Endodermal cell (in vitro differentiated cells): Measurements from ENCODE around the gene PRAME. TPM values are rescaled to one million over a fixed set of nuclear protein-coding genes. Genes with fewer than 3 reads are reported as not detected.
A peak's percentile ranks its signal among the peaks of the same experiment; 100 is the strongest.

Experiments used
- DNase-seq: peaks from one replicate; pipeline ENCODE4 v3.0.0-alpha.2; 2017
- H3K27ac ChIP-seq: 2 replicates; pipeline ENCODE4 v1.5.1; 2013; ENCODE audit warnings: mild to moderate bottlenecking, low read depth, low read length, moderate library complexity
- H3K27me3 ChIP-seq: 2 replicates; pipeline ENCODE4 v1.6.1; 2013; ENCODE audit warnings: mild to moderate bottlenecking, low read length, moderate library complexity; ENCODE audit not compliant: insufficient read depth, control insufficient read depth, poor library complexity, severe bottlenecking
- H3K36me3 ChIP-seq: 2 replicates; pipeline ENCODE4 v1.7.0; 2013; ENCODE audit warnings: mild to moderate bottlenecking, low read length, moderate library complexity; ENCODE audit not compliant: control insufficient read depth, insufficient read depth
- H3K4me1 ChIP-seq: one replicate; pipeline ENCODE4 v1.7.0; 2013; ENCODE audit warnings: low read length; ENCODE audit not compliant: control insufficient read depth, insufficient read depth
- H3K4me3 ChIP-seq: 2 replicates; pipeline ENCODE4 v1.5.1; 2013; ENCODE audit warnings: mild to moderate bottlenecking, low read length, moderate library complexity
- H3K9ac ChIP-seq: 2 replicates; pipeline ENCODE4 v1.6.1; 2013; ENCODE audit warnings: mild to moderate bottlenecking, low read length, moderate library complexity; ENCODE audit not compliant: poor library complexity, severe bottlenecking; ENCODE audit errors: extremely low read depth
- H3K9me3 ChIP-seq: 2 replicates; pipeline ENCODE4 v1.6.1; 2013; ENCODE audit warnings: mild to moderate bottlenecking, low read length, moderate library complexity; ENCODE audit not compliant: control insufficient read depth
- H3K27ac Mint-ChIP-seq: 2 replicates; pipeline ENCODE4 v1.8.0; 2020; ENCODE audit warnings: mixed read lengths
- H3K27me3 Mint-ChIP-seq: 2 replicates; pipeline ENCODE4 v1.8.0; 2021; ENCODE audit warnings: mild to moderate bottlenecking, mixed read lengths; ENCODE audit not compliant: insufficient read depth
- H3K36me3 Mint-ChIP-seq: 2 replicates; pipeline ENCODE4 v1.8.0; 2020; ENCODE audit warnings: low read depth, mixed read lengths
- H3K4me1 Mint-ChIP-seq: 2 replicates; pipeline ENCODE4 v1.8.0; 2020; ENCODE audit warnings: mixed read lengths
- H3K4me3 Mint-ChIP-seq: 2 replicates; pipeline ENCODE4 v1.8.0; 2020; ENCODE audit warnings: mild to moderate bottlenecking, moderate library complexity, mixed read lengths
- H3K9me3 Mint-ChIP-seq: 2 replicates; pipeline ENCODE4 v1.8.0; 2020; ENCODE audit warnings: mild to moderate bottlenecking, mixed read lengths
- WGBS, 2 experiments: methylation state at CpG; one replicate each; pipeline versions ENCODE4 v1.1.5 to v1.1.7; 2013; ENCODE audit warnings: missing lambda C conversion rate in 2 of 2, mixed read lengths in 1 of 2; ENCODE audit not compliant: insufficient coverage in 1 of 2, insufficient read length in 1 of 2; 5-methylcytosine and 5-hydroxymethylcytosine counted together
- total RNA-seq, 2 donors: library from RNA; stranded (reverse); fragmentation: NEBNext Ultra II Directional in 1 of 2; extraction: Animal tissue kit (Norgen Biotek cat#: 25700) in 1 of 2; gene quantifications; 2 replicates in 1 of 2; 3 replicates in 1 of 2; pipeline ENCODE4 v1.2.1, GENCODE V29; 2021
- TF ChIP-seq, protein P1 (sequence below): fragments of 200-600 bp; sonication (generic); conservative IDR thresholded peaks from 2 replicates; pipeline ENCODE4 v1.5.0; 2021; ENCODE audit warnings: antibody characterized with exemption, mild to moderate bottlenecking

Gene PRAME
- total RNA-seq, 2 donors from 2014 or later, result 0.35 TPM; not detected in 1

- Mint-ChIP-seq H3K4me1 (peaks cover 11% of the 10 kb centered on the region), H3K36me3 (no peaks in the 10 kb centered on the region), H3K27ac (no peak overlapping the region), H3K9me3 (no peaks in the 10 kb centered on the region), H3K27me3 (peaks cover 89% of the 10 kb centered on the region), H3K4me3 (no peak overlapping the region)
- WGBS, 2 experiments, result 47 to 57% methylated on average over 6 to 8 of the region's 8 CpGs
- Histone ChIP-seq H3K9me3 (no peaks in the 10 kb centered on the region), H3K4me1 (peaks cover 7% of the 10 kb centered on the region), H3K9ac (no peak overlapping the region), H3K36me3 (no peaks in the 10 kb centered on the region), H3K27me3 (peaks cover 7% of the 10 kb centered on the region), H3K27ac (no peak overlapping the region), H3K4me3 (no peak overlapping the region)
- peak; percentile 94 for DNase-seq
- TF ChIP-seq, protein P1, sequence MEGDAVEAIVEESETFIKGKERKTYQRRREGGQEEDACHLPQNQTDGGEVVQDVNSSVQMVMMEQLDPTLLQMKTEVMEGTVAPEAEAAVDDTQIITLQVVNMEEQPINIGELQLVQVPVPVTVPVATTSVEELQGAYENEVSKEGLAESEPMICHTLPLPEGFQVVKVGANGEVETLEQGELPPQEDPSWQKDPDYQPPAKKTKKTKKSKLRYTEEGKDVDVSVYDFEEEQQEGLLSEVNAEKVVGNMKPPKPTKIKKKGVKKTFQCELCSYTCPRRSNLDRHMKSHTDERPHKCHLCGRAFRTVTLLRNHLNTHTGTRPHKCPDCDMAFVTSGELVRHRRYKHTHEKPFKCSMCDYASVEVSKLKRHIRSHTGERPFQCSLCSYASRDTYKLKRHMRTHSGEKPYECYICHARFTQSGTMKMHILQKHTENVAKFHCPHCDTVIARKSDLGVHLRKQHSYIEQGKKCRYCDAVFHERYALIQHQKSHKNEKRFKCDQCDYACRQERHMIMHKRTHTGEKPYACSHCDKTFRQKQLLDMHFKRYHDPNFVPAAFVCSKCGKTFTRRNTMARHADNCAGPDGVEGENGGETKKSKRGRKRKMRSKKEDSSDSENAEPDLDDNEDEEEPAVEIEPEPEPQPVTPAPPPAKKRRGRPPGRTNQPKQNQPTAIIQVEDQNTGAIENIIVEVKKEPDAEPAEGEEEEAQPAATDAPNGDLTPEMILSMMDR, result peak; percentile 93
These were observed 17.4 kb upstream of the PRAME start for GRCh38 chr22:22576244-22576988.

DNA sequence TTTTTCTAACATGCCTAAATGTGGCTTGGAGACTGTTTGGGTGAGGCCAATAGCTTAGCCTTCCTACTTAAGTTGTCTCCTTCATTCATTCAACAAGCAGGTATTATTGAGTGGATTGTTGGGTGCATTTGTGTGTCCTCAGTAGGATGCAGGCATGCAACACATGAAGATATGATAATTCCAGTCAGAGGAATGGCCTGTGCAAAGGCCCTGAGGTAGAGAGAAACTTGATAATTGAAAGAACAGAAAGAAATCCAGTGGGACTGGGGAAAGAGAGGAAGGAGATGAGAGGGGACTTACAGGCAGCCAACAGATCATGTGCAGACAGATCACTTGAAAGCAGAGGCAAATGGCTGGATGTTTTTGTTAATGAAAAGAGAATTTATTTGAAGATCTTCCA is 15.3 kb upstream of the PRAME start:
- peaks cover 11% of the 10 kb centered on the region for H3K4me1 Mint-ChIP-seq
- peaks cover 92% of the 10 kb centered on the region for H3K27me3 Mint-ChIP-seq
- no peak overlapping the region for H3K27ac Mint-ChIP-seq
- H3K36me3 ChIP-seq, result no peaks in the 10 kb centered on the region
- no peak overlapping the region for H3K4me3 ChIP-seq
- no peaks in the 10 kb centered on the region for H3K9me3 Mint-ChIP-seq
- no peaks in the 10 kb centered on the region for H3K9me3 ChIP-seq
- H3K4me3 Mint-ChIP-seq, result no peak overlapping the region
- no peak overlapping the region for H3K9ac ChIP-seq
- no peak overlapping the region for H3K27ac ChIP-seq
- DNase-seq, result peak; percentile 6
- H3K4me1 ChIP-seq, result peaks cover 7% of the 10 kb centered on the region
- TF ChIP-seq, protein P1, result no peak
- no peaks in the 10 kb centered on the region for H3K36me3 Mint-ChIP-seq
- H3K27me3 ChIP-seq, result peaks cover 20% of the 10 kb centered on the region

DNA sequence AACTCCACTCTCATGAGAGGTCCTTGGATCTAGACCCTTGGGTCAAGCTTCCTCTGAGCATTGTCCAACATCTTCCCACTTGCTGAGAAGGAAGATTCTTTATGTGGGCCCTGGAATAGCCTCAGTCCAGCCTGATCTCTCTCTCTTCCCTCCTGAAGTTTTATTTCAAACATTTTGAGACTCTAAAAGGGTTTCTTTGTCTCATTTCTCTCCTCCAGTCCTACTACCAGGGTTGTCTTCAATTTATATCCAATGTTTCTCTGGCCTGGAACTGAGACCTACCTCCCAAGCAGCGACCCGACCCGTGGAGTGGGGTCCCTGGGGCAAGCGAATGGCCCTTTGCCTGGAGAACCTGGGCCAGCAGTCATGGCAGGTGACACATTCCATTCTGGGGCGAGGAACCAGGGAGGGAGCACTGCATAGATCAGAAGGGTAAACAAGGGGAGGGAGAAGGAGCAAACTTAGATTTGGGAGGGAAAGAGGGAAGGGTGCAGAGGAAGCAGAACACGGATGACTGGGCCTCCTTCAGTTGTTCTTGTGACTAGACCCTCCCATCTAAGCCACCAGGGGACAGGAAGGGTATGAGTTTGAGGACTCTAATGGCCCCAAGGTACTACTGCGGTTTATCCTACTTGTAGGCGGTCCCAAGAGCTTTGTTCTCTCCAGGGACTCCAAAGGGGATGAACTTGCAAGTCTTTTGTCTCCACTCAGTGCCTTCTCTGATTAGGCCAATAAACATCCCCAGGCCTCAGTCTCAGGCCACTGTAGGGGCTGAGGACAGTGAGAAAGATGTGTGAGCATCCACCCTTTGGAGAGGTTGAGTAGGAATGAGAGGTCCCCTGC is 14.2 kb upstream of the PRAME start:
- Mint-ChIP-seq H3K36me3 (no peaks in the 10 kb centered on the region), H3K27me3 (peaks cover 95% of the 10 kb centered on the region), H3K27ac (no peak overlapping the region), H3K4me1 (peaks cover 11% of the 10 kb centered on the region), H3K9me3 (no peaks in the 10 kb centered on the region), H3K4me3 (no peak overlapping the region)
- peaks cover 7% of the 10 kb centered on the region for H3K4me1 ChIP-seq
- no peak overlapping the region for H3K4me3 ChIP-seq
- TF ChIP-seq, protein P1, result peak; percentile 28
- DNase-seq, result peak; percentile 78
- H3K27ac ChIP-seq, result no peak overlapping the region
- H3K36me3 ChIP-seq, result no peaks in the 10 kb centered on the region
- peaks cover 31% of the 10 kb centered on the region for H3K27me3 ChIP-seq
- no peaks in the 10 kb centered on the region for H3K9me3 ChIP-seq
- H3K9ac ChIP-seq, result no peak overlapping the region
- 65% methylated on average over 4 to 8 of the region's 8 CpGs for WGBS, 2 experiments
